Measurements from ENCODE around the gene GREB1.

Gene GREB1

DNA sequence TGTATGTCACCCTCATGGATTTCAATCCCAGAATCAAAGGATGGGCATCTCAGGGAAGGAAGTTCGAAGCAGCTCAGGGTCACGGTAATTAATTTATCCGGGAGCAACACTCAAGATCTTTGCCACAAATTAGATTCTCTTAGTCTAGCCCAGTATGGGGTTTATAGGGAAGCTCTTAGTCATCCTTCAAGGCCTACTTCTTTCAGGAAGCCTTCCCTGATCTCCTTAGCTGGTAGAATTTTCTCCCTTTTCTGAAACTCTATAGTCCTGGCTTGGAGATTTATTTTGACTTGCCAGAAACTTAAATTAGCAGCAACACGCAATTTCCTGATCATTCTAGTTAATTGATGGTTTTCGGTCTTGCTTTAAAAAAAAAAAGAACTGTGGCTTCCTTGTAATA is 20.5 kb upstream of the GREB1 start:
- no peak for DNase-seq

DNA sequence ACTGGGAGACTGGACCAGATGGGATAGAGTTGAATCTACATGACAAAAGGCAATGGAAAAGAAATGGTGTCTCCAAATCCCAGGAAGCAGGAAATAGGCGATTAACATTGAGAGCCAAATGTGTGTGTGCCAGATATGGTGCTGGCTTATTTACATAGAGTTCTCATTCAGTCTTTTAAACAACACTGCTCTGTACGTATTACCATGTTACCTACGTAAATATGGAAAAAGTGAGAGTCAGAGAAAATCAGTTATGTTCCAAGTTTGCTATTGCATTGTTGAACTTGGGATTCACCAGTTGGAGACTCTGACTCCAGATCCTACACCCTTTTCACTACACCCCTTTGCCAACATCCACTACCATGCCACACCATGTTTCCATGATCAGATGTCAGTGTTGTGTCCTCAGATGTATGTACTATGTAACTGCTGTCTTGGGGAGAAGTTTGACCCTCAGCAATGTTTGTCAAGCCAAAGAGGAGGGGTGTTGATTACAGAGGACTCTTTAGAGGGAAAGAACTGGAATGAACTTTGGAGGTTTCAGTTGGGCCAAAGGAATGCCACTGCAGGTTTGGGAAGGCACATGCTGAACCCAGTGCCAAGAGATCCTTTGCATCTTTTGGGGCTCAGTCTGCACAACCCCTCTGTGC is 19.6 kb upstream of the GREB1 start:
- DNase-seq, result no peak

DNA sequence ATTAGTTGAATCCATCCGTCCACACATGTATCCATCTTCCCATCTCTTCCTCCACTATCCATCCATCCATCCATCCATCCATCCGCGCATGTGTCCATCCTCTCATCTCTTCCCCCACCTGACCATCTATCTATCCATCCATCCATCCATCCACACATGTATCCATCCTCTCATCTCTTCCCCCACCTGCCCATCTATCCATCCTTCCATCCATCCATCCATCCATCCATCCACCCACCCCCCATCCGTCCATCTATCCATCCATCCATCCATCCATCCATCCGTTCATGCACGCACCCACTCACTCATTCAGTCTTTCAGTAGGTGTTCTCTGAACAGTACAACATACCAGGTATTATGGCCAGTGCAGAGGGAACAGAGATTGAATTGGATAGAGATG is 18.9 kb upstream of the GREB1 start:
- no peak for DNase-seq

DNA sequence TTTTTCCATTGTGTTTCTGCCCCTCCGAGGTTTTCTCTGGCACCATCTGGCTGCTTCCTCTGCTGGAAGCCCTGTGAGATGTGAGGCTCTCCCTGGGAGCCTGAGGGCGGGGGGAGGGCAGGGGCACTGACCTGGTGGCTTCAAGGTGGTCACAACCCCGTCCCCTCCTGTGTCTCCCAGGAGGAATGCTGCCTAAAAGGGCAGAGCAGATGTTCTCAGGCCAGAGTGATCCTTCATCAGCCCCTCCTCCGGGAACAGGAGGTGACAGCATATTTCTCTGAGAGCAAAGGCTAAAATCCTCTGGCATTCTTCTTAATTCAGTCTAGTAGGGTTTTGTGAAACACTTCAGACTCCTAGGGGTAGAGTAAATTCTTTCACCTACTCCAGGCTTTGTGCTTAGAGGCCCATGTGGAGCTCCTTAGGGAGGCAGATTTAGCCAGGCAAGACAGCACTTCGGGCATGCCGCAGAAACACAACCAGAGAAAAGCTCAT is 18.3 kb upstream of the GREB1 start:
- DNase-seq, result no peak

DNA sequence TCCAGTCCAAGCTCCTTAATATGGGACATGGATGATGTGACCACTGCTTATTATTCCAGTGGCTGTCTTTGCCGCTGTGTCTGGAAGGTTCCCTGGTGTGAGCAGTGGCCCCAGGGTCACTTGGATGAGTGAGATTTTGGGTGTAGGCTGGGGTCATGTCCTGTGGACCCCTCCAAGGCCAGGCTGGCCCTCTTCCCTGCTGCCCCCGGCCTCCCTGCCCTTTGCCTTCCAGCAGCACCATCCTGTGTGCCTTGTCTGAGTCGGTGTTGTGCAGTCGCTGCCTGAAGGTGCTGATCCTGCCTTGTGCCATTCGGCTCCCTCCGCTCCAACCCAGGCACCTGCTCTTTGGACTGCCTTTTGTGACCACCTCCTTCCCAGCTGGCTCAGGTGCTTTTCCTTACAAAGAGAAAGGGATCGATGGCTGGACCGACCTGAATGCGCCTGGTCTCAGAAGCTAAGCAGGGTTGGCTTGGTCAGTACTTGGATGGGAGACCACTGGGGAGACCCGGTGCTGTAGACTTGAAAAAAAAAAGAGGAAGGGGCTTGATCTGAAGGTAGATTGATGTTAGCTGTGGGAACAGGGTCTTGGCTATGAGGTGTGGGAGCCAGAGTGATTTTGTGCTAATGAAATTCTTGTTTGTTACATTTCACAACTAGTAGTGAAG is 16.7 kb upstream of the GREB1 start:
- no peak for DNase-seq

DNA sequence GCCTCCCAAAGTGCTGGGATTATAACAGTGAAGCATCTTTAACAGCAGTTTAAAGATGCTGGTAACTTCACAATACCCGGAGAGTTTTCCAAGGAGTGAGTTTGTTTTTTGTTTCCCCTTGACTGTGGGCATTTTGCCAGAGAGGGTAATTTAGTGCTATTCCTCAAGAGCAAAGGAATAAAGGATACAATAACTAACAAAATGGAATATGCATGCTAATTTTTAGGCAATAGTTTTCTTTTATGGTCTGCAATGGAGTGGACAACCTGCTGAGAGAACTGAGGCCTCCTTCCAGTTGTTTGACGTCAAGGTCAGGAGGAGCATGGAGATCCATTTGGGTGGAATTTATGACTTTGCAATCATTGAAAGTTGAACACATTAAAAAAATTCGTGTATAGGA is 15.9 kb upstream of the GREB1 start:
- DNase-seq, result no peak

DNA sequence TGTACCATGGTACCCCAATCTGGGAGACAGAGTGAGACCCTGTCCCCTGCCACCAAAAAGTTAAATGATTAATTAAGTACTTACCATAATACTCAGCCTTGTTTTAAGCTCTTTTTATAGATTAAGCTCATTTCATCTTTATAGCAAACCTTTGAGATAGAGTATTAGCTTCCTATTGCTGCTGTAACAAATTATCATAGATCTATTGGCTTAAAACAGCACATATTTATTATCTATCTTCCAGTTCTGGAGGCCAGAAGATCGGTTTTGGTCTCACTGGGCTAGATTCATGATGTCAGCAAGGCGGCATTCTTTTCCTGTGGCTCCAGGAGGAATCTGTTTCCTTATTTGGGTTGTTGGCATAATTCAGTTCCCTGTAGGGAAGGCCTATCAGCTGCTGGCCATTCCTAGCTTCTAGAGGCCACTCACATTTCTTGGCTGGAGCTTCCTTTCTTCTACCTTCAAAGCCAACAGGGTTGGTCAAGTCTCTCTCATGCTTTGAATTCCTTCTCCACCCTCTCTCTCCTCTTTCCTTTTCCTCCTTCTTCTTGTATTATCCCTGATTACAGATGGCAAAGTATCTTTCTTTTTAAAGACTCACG is 13.7 kb upstream of the GREB1 start:
- DNase-seq, result no peak

DNA sequence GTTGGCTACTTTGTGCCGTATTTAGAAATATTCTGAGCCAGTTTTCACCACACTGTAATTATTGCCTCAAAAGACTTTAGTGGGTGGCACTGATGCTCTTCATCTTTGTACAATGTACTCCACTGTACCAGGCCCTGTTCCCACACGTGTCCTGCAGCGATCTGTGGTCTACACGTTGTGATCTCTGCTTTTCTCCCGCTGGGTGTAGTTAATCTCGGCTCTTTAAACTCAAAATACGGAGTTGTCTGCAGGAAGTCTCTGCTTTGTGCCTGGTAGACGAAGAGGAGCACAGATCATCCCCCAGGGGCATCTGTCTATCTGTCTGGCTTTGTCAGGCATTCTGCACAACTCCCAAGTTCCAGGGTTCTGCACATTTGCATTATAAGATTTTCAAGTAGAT is 12.1 kb upstream of the GREB1 start:
- no peak for DNase-seq

DNA sequence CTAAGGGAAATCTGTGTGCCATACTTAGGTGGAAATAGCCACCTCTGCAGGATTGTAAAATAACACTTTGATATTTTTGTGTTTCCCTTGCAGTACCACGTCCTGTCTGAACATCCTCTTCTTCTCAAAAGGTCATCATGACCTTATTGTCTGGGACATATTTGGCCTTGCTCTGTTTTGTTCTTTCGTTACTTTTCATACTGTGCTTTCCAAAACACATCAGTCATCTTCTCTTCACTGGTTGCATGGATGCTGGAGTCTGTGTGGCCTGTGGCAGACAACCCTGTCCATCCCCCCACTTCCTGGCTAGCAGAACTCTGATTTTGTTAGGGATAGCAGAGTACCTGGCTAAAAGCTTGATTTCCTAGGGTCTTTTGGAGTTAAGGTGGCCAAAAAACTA is 9.4 kb upstream of the GREB1 start:
- no peak for DNase-seq

DNA sequence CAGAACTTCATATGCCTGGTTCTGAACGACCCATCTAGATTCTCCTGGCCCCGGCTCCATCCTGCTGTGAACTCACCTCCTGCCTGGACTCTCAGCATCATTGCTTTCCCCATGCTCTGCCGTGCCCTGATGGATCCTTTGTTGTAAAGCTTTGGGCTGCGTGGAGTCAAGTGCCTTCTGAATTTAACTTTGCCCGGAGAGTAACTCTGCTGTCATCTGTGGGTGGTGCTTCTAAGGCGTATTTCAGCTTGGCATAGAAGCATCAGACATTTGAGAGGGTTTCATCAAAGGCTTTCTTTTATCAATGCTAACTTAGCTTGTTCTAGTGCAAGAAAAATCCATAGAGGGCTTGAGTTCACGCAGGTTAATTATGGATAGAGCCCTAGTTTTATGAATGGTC is 8.1 kb upstream of the GREB1 start:
- no peak for DNase-seq

DNA sequence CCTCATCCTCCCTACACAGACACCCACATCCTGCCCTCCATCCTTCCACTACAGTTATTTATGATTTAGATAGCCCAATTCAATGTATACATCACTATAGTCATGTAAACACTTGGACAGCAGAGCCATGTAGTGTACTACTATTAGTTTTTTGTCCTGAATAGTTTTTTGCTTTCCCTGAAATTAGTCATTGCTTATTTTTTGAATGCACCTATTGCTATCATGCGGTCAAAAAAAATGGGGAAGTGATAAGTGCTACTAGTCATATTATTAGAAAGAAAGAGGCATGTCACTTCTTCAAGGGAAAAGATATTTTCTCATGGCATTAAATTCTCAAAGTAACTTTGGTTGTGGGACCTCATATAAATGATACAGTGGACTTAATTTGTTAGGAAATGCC is 6.8 kb upstream of the GREB1 start:
- no peak for DNase-seq

DNA sequence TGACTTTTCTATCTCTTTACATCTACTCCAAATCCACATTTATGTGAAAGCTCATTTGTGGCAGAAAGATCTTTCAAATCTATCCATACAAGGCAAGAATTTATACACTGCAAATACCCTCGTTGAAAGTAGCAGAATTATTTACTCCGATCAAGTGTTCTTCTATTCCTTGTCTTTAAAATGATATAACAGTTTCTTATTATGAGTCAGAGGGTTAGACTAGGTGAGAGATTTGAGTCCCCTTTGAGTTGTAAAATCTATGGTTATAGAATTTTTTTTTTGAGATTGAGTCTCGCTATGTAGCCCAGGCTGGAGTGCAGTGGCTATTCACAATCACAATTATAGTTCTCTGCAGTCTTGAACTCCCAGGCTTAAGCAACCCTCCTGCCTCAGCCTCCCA is 5.6 kb upstream of the GREB1 start:
- DNase-seq, result no peak

DNA sequence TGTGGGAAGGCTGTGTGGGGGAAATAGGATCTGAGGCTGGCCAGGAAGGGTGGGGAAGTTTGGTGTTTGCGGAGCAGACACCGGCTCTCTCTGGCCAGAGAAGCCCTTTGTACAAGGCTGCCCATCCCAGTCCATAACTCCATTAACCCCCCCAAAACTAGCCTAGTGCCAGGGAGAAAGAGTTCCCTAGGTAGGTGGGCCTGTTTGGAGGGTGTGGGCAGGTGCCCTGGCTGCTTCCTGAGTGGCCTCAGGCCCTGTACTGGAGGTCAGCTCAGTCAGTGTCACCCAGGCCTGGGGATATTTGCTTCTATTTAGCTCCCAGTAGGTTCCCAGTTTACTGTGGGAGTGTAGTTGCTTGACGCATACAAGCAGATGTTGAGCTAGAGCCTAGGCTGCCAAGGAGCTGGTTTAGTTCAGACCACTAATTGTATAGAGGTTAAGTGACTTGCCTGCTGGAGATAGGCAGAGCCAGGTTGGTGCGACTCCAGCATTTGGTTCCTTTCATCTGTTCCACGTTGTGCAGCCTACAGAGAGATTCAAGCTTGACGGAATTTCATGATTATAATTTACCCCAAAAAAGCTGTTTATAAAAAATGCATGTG is 2.9 kb upstream of the GREB1 start:
- DNase-seq, result no peak

DNA sequence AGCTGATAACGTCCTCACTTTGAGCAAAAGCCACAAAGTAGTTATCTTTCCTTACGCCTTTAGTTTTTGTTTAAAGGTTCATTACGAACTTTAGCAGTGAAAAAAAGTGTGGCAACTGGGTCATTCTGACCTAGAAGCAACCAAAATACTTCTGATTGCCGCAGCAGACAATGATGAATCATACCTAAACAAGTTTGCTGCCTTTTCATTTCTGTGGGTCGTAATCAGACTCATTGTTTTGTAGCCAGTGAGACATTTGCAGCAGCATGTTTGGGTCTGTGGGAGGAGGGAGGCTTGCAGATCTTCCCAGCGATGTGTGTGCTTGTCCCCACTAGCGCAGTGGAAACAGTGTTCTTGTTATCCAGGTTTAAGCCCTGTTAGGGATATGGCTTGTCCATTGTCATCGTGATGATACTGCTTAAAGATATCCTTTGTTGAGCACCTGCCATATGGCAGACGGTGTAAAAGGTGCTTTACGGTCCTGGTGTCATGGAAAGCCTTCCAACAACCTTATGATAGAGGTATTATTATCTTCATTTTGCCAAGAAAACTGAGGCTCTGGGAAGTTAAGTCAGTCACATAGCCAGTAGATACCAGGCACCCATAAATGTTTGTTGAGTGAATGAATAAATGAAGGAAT is 1.3 kb upstream of the GREB1 start:
- no peak for DNase-seq

DNA sequence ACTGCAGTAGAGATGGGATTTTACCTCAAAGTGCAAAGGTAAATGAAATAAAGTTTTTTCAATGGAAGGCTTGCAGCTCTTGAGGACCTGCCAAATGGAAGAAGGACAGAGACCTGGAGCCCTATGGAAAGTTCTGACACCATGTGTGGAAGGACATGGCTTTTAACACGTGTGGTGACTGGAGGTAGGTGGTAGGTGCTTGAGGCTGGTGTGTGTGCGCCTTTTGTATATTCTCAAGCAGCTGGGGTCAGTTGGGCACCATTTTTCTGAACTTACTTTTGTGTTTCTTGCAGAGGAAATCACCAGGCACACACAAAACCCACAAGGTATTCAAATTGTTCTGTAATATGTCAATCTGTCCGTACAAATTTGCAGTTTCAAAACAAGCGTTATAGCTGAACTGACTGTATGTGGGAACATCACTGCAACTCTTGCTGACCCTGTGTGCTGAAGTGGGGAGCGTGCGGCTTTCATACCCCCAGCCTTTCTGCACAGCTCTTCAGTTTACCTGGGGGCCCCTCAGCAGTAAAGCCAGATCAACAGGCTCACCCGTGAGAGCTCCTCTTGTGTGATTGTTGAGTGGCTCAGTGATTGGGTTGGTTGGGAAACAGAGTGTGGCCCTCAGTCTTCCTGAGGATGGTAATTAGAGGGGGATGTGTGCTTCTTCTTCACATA is 363 bp downstream of the GREB1 start:
- DNase-seq, result no peak

DNA sequence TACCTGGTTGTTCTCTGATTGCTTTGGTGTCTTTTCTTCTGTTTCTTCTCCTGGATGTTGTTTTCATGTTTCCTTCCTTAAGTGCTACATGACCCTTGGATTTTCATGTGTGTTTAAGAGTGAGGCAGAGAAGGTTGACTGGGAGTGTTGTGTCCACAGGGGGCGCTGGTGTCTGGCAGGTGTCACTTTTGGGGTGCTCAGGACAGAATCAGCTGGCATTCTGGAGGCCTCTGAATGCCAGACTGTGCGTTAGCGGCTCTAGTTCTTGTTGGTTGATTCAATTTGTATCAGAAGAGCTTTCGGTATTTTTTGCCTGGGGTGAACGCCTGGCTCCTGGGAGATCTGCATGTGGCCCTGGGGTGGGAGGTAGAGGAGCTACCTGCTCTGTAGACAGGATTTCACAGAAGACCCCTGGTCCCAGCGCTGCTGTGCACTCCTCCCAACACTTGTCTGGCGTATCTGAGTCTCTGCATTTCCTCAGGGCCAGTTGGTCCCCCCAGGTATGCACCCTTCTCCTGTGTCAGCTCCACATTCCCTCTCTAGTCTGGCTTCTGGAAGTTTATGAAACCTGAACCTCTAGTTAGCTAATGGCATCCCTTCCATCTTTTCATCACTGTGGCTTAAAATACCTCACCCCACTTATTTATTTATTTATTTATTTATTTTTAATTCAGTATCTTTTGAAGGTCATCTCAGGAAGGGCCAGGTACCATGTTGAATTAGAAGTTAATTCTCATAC is 1.1 kb downstream of the GREB1 start:
- DNase-seq, result no peak

DNA sequence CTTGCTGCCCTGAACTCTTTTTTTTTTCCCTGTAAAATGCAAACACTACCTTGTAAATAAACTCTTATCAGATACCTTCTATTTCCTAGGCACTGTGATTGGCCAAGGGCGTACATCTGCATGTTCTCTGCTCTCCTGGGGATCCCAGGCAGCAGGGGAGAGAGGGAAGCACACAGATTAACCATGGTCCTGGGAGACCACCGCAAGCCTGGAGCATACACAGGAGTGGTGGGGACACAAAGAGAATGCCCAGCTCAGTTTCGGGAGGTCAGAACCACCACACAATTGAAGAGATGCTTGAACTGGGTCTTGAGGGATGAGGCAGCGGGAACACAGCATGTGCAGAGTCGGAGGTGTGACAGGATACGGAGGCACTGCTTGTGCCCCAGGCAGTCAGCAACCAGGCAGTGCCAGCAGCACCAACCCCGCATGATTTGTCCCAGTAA is 2.1 kb downstream of the GREB1 start:
- no peak for DNase-seq

DNA sequence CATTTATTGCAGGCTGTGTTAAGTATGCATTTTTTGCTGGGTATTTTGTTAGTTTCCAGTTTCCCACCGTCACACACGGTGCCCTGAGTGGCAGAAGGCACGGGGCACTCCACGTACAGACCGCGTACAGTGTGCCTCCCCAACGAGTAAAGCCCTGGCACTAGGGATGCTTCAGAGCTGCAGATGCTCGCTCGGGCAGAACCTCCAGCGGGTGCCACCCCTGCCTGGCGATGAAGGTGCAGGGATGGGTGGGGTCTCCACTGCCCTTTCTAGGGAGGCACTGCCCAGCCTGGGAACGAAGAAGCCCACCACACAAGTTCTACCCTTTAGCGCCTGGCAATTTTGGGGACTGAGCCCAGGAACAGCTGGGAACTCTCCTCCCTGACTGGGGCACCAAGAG is 4.1 kb downstream of the GREB1 start:
- DNase-seq, result no peak

DNA sequence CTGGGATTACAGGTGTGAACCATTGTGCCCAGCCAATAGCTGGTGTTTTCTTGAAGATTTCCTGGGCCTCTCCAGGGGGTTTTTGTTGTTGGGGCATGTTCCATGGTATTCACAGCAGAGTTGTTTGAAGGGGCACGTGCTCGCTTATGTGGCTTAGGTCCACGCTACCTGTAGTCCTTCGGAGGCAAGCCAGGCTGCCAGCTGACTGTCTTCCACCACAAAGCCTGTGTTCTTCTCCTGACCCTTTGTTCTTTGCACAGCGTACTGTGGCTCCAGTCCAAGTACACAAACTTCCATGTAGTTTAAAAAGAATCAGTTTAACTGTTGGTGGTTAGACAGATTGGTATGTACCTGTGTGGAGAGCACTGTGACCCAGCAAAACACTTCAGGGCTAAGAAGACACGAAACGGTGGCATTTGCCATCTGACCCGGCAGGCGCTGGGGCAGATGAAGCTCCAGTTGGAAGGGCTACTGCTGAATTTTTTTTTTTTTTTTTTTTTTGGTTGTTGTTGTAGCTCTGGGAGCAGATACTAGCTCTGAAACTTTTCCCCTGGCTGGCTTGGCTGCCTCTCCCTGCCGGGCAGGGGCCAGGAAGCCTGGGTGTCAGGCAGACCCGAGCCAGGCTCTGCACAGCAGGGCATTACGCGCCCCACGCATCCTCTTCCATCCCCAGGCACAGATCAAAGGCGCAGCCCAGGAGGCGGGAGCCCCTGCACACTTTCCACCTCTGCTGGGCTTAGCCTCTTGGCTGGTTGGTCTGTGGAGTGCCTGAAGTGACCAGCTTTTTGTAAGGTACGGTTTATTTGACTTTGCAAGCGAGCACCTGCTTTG is 5.7 kb downstream of the GREB1 start:
- no peak for DNase-seq

DNA sequence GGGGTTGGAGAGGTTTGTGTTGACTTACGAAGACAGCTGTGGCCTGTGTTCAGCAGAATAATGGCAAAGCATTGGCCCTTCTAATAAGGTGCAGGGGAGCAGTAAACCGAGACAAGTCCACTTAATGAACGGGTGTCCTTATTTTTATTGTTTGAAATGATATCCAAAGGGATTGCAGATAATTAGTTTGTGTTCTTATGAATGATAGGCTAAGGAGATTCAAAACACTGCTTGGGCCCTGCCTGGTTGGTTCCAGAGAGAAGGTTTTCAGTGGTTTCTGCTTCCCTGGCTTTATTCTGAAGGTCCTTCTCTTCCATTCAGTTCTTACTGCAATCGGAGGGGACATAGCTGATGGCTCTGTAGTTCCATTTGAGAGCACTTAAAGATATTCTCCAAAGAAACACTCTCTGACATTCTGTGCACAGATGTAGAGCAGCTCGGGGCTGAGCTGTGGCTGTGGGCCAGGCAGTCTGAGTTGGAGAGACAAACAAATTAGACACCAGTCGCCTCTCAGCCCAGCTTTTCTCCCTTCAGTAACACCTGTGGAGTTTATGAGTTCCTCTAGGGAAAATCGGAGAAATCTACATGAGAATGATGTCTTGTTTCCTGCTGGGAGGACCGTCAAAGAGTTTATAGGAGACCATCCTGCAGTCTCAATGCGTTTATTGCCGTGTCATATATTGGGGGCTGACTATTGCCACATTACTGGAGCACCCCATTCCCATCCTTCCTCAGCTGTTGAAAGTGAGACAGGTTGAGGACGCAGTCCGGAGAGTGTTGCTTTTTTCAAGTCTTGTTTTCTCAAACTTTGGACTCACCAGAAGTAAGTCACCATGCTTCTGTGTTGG is 6.5 kb downstream of the GREB1 start:
- no peak for DNase-seq

Data from activated gamma-delta T cell (primary cell).